Measurements from ENCODE around the gene TCF25.

The TCF25 gene

GRCh38 chr16:89844739-89845339, 28.6 kb upstream of the TCF25 start:
- in situ Hi-C loops (cut with MboI; ENCODE audit: low sequenced_read_pairs) = no loop called here

GRCh38 chr16:89845417-89845816, 28.0 kb upstream of the TCF25 start:
- in situ Hi-C loops (cut with MboI; ENCODE audit: low sequenced_read_pairs) = no loop called here

- in situ Hi-C loops (cut with MboI; ENCODE audit: low sequenced_read_pairs) = no loop called here
Measured at GRCh38 chr16:89847051-89847939, 26.1 kb upstream of the TCF25 start.

- in situ Hi-C loops (cut with MboI; ENCODE audit: low sequenced_read_pairs) = no loop called here
Measured at GRCh38 chr16:89847940-89848297, 25.5 kb upstream of the TCF25 start.

GRCh38 chr16:89848974-89849373, 24.4 kb upstream of the TCF25 start:
- in situ Hi-C loops (cut with MboI; ENCODE audit: low sequenced_read_pairs) = no loop called here

GRCh38 chr16:89853306-89853993, 19.9 kb upstream of the TCF25 start:
- in situ Hi-C loops (cut with MboI; ENCODE audit: low sequenced_read_pairs) = no loop called here

- in situ Hi-C loops (cut with MboI; ENCODE audit: low sequenced_read_pairs) = no loop called here
Measured at GRCh38 chr16:89855301-89855945, 18.0 kb upstream of the TCF25 start.

GRCh38 chr16:89855986-89856385, 17.4 kb upstream of the TCF25 start:
- in situ Hi-C loops (cut with MboI; ENCODE audit: low sequenced_read_pairs) = no loop called here

- in situ Hi-C loops (cut with MboI; ENCODE audit: low sequenced_read_pairs) = no loop called here
Measured at GRCh38 chr16:89858973-89859614, 14.3 kb upstream of the TCF25 start.

- in situ Hi-C loops (cut with MboI; ENCODE audit: low sequenced_read_pairs) = no loop called here
Measured at GRCh38 chr16:89859615-89860007, 13.8 kb upstream of the TCF25 start.

GRCh38 chr16:89860747-89861304, 12.6 kb upstream of the TCF25 start:
- in situ Hi-C loops (cut with MboI; ENCODE audit: low sequenced_read_pairs) = no loop called here

GRCh38 chr16:89861648-89862047, 11.7 kb upstream of the TCF25 start:
- in situ Hi-C loops (cut with MboI; ENCODE audit: low sequenced_read_pairs) = no loop called here

GRCh38 chr16:89862732-89863131, 10.7 kb upstream of the TCF25 start:
- in situ Hi-C loops (cut with MboI; ENCODE audit: low sequenced_read_pairs) = no loop called here

GRCh38 chr16:89863741-89864526, 9.5 kb upstream of the TCF25 start:
- in situ Hi-C loops (cut with MboI; ENCODE audit: low sequenced_read_pairs) = no loop called here

GRCh38 chr16:89864527-89864820, 8.9 kb upstream of the TCF25 start:
- in situ Hi-C loops (cut with MboI; ENCODE audit: low sequenced_read_pairs) = no loop called here

GRCh38 chr16:89867918-89868317, 5.5 kb upstream of the TCF25 start:
- in situ Hi-C loops (cut with MboI; ENCODE audit: low sequenced_read_pairs) = no loop called here

- in situ Hi-C loops (cut with MboI; ENCODE audit: low sequenced_read_pairs) = no loop called here
Measured at GRCh38 chr16:89869911-89870310, 3.5 kb upstream of the TCF25 start.

- in situ Hi-C loops (cut with MboI; ENCODE audit: low sequenced_read_pairs) = no loop called here
Measured at GRCh38 chr16:89870440-89870839, 3.0 kb upstream of the TCF25 start.

- in situ Hi-C loops (cut with MboI; ENCODE audit: low sequenced_read_pairs) = no loop called here
Measured at GRCh38 chr16:89871895-89872294, 1.5 kb upstream of the TCF25 start.

Measured in HL-60/S4 treated with retinoic acid at 250 ng/mL for 4 days and 3 days (cell line).